ENCODE data around the gene COL5A3.

The COL5A3 gene

GRCh38 chr19:9940778-9941177 is 69.5 kb downstream of the COL5A3 start:
- no peak for DNase-seq (ENCODE audit: low read depth)
- TF ChIP-seq, protein P1, sequence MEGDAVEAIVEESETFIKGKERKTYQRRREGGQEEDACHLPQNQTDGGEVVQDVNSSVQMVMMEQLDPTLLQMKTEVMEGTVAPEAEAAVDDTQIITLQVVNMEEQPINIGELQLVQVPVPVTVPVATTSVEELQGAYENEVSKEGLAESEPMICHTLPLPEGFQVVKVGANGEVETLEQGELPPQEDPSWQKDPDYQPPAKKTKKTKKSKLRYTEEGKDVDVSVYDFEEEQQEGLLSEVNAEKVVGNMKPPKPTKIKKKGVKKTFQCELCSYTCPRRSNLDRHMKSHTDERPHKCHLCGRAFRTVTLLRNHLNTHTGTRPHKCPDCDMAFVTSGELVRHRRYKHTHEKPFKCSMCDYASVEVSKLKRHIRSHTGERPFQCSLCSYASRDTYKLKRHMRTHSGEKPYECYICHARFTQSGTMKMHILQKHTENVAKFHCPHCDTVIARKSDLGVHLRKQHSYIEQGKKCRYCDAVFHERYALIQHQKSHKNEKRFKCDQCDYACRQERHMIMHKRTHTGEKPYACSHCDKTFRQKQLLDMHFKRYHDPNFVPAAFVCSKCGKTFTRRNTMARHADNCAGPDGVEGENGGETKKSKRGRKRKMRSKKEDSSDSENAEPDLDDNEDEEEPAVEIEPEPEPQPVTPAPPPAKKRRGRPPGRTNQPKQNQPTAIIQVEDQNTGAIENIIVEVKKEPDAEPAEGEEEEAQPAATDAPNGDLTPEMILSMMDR (conservative IDR thresholded peaks at IDR 0.05; ENCODE audit: low read depth, low read length) = no peak
- no peak overlapping the region for H3K4me3 ChIP-seq (ENCODE audit: low read length)

DNA sequence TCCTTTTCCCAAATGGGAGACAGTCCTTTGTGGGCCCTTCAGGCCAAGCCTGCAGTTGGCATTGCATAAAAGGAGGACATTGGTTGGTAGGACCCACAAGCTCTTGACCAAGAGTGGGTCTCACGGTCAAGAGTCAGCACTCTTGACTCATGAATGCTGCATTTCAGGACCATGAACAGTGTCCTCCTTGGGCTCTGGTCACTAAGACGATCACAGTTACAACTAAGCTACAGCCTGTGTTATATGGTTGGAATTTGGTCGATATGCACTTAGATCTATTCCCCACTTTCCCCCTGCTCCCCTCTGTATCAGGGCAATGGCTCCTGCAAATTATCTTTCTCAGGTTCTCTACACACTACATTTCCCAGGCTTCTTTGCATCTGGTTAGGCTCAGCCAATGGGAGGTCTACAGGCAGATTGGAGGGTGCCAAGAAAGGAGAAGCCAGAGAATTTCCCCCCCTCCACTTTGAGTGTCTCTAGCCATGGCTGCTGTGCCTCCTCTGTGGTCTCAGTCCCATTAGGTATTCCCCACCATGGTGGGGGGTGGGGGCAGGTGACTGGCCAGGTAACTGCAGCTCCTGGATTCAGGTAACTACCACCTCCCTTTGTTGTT is 70.9 kb downstream of the COL5A3 start:
- no peak for DNase-seq (ENCODE audit: low read depth)

GRCh38 chr19:9937001-9937411 is 73.3 kb downstream of the COL5A3 start:
- no peak overlapping the region for H3K4me3 ChIP-seq (ENCODE audit: low read length)
- TF ChIP-seq, protein P1 (conservative IDR thresholded peaks at IDR 0.05; ENCODE audit: low read depth, low read length) = no peak
- no peak for DNase-seq (ENCODE audit: low read depth)

More for the DNA sequence above, 70.9 kb downstream of the COL5A3 start:
- no peak overlapping the region for H3K4me3 ChIP-seq (ENCODE audit: low read length)
- TF ChIP-seq, protein P1 (conservative IDR thresholded peaks at IDR 0.05; ENCODE audit: low read depth, low read length) = no peak

DNA sequence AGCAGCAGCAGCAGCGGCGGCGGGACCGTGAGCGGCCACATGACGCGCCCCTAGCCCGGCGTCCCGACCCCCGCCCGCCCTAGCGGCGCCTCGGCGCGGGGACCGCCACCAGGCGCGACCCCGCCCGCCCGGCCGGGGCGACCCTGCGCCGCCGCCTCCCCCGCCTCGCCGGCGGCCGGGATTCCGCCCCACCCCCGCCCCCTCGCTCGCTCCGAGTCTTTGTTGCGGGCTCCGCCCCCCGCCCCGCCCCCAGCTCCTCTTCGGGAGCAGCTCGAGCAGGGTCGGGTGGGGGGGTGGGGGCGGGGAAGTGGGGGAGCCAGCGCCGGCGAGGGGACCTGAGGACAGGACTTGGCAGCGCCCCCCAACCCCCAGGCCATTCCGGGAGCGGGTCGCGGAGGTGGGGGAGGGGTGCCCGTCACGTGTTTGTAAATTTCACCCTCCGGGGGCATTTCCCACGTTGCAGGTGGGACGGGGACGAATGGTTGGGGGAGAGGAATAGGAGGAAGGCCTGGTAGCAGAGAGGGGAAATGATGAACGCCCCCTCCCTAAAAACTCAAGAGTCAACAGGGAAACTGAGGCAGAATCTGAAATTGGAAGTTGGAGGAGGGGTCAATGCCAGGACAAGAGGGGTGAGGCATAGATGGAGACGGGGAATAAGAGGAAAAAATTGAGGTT is 73.8 kb downstream of the COL5A3 start, which contains the start of gene OLFM2:
TSS of gene OLFM2 (minus strand) at position 190 of the 675 bp plus-strand sequence. CDS start at position 41, 149 bp downstream.
- TF ChIP-seq, protein P1 (conservative IDR thresholded peaks at IDR 0.05; ENCODE audit: low read depth, low read length) = no peak
- DNase-seq (ENCODE audit: low read depth) = no peak
- no peak within 1 kb of the TSS for H3K4me3 ChIP-seq (ENCODE audit: low read length)

DNA sequence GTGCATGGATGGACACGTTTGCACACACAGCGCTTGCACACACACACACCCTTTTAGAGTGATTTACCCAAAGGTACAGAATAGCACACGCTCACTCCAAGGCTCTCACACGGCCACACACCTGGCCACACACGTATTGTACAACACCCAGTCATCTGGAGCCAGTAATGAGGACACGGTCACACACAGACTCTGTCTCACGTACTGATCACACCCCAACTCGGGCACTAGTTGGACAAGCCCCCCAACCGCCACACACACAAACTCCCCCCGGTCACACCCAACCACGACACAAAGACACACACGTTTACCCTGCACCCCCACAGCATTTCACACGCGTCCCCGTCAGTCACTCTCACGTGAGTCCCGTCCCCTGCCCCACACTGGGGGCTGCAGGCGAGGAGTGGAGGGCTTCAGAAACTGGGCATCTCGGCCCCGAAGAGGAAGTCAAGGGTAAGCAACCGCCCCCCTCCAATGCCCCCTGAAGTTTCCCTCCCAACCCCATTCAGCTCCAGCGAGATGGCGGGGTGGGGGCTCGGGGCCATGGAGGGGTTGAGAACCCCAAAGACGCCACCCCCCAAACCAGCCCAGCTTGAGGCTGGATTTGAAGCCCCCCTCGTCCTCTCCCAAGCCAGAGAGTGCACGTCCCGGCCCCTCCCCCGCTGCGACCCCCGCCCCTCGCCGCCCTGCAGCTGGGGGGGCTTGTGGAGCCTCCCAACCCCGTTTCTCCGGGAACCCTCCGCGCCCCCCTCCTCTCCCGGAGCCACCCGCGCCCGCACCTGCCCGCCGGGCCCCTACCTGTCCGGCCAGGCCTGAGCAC is 74.6 kb downstream of the COL5A3 start:
- H3K4me3 ChIP-seq (ENCODE audit: low read length) = no peak overlapping the region
- DNase-seq (ENCODE audit: low read depth) = no peak
- TF ChIP-seq, protein P1 (conservative IDR thresholded peaks at IDR 0.05; ENCODE audit: low read depth, low read length) = no peak

DNA sequence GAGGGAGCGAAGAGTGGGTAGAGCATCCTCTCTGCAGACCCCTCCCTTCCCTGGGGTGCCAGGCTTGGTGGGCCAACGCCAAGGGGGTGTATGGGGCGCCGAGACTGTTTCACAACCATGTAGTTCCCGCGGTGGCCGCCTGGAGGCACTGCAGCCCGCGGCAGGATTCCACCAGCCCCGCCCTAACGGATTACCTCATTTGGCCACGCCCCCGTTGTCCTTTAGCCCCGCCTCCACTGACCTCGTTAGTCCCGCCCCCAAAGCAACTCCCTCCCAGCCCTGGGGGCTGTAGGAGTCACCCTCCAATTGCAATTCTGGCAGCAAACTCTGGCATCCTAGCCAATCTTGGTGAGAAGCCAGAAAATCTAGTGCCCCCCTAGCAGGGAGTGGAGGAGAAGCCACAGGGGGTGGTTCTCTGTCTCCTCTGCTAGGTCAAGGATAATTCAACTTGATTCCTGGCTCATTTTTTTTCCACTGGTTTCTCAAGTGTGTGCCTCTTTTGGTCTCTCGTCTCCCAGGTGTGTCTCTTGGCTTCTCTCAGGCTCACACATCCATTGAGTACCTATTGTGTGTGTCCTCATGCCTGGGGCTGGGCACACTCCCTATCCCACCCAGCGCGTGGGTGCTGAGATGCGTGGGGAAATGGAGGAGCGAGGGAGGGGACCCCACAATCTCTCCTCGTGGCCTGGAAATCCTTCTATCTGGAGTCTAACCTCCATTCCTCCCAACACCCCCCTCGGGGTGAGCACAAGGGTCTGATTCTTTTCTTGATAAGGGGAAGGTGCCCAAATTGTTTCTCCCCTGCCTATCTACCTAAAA is 76.0 kb downstream of the COL5A3 start:
- no peak overlapping the region for H3K4me3 ChIP-seq (ENCODE audit: low read length)
- TF ChIP-seq, protein P1 (conservative IDR thresholded peaks at IDR 0.05; ENCODE audit: low read depth, low read length) = peak; percentile 77
- no peak for DNase-seq (ENCODE audit: low read depth)

All from retinal pigment epithelial cell (primary cell).